Ishikawa (cell line): Measurements from ENCODE around the gene IPO9.
A peak's percentile ranks its signal among the peaks of the same experiment; 100 is the strongest.

Experiments
- CEBPB ChIP-seq: IDR thresholded peaks from 2 replicates; pipeline ENCODE4 v1.6.1; 2012
- CREB1 ChIP-seq: IDR thresholded peaks from 2 replicates; pipeline ENCODE4 v1.6.1; 2012; ENCODE audit warnings: low read depth
- EGR1 ChIP-seq: IDR thresholded peaks from 2 replicates; pipeline ENCODE4 v1.6.1; 2012
- EP300 ChIP-seq: IDR thresholded peaks from 2 replicates; pipeline ENCODE4 v1.6.1; 2012; ENCODE audit warnings: borderline replicate concordance
- FOXM1 ChIP-seq: IDR thresholded peaks from 2 replicates; pipeline ENCODE4 v1.6.1; 2012; ENCODE audit warnings: low read depth, borderline replicate concordance
- NFIC ChIP-seq: IDR thresholded peaks from 2 replicates; pipeline ENCODE4 v1.6.1; 2012
- RAD21 ChIP-seq: IDR thresholded peaks from 2 replicates; pipeline ENCODE4 v1.6.1; 2012; ENCODE audit warnings: low read depth
- TAF1 ChIP-seq: IDR thresholded peaks from 2 replicates; pipeline ENCODE4 v1.6.1; 2012; ENCODE audit warnings: low read depth, mild to moderate bottlenecking
- TCF12 ChIP-seq: IDR thresholded peaks from 2 replicates; pipeline ENCODE4 v1.6.1; 2012; ENCODE audit warnings: low read depth
- TEAD4 ChIP-seq: IDR thresholded peaks from 2 replicates; pipeline ENCODE4 v1.6.1; 2012
- YY1 ChIP-seq: IDR thresholded peaks from 2 replicates; pipeline ENCODE4 v1.6.1; 2012; ENCODE audit warnings: low read depth
- ZBTB7A ChIP-seq: IDR thresholded peaks from 2 replicates; pipeline ENCODE4 v1.6.1; 2012; ENCODE audit warnings: low read depth
- TF ChIP-seq, protein P1 (sequence below): IDR thresholded peaks from 2 replicates; pipeline ENCODE4 v1.6.1; 2012; ENCODE audit warnings: low read depth, mild to moderate bottlenecking
- TF ChIP-seq, protein P2 (sequence below): IDR thresholded peaks from 2 replicates; pipeline ENCODE4 v1.6.1; 2012
- TF ChIP-seq, protein P3 (sequence below): IDR thresholded peaks from 2 replicates; pipeline ENCODE4 v1.6.1; 2012

IPO9 gene

DNA sequence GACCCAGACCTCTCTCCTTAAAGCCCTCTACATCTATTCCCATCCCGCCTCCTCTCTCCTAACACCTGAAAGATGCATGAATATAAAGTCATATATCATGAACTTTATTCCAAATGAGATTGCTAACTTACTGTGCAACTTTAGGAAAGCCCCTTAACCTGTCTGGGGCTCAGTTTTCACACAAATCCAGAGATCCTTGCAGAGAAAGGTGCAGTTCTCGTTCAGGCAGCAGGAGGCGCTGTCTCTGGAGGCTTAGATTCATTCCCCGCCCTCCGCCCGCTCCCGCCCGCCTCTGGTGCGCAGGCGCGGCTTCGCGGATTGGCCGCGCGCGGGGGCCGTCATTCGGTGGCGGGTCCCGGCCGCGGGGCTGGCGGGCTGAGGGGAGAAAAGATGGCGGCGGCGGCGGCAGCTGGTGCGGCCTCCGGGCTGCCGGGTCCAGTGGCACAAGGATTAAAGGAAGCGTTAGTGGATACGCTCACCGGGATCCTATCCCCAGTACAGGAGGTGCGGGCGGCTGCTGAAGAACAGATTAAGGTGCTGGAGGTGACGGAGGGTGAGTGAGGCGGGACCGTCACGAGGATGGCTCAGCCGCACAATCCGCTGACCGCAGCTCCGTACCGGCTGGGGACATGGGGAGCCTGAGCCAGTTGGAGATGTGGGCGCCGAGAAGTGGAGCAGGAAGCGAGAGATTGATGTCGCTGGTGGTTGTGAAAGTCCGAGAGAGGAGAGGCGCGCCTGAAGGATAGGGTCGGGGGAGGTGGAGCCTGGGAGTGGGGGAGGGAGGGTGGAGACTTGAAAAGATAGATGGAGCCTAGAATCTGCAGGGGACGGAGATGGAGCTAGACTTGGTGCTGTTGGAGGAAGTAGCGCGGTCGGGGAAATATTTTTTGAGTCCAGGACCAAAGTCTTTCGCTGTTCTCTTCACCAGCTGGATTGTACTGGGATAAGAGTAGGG, at the start of gene IPO9:
TSS of gene IPO9 (plus strand) at position 338 of the 955 bp plus-strand sequence. CDS start at position 391, 53 bp downstream.
- TF ChIP-seq, protein P1, sequence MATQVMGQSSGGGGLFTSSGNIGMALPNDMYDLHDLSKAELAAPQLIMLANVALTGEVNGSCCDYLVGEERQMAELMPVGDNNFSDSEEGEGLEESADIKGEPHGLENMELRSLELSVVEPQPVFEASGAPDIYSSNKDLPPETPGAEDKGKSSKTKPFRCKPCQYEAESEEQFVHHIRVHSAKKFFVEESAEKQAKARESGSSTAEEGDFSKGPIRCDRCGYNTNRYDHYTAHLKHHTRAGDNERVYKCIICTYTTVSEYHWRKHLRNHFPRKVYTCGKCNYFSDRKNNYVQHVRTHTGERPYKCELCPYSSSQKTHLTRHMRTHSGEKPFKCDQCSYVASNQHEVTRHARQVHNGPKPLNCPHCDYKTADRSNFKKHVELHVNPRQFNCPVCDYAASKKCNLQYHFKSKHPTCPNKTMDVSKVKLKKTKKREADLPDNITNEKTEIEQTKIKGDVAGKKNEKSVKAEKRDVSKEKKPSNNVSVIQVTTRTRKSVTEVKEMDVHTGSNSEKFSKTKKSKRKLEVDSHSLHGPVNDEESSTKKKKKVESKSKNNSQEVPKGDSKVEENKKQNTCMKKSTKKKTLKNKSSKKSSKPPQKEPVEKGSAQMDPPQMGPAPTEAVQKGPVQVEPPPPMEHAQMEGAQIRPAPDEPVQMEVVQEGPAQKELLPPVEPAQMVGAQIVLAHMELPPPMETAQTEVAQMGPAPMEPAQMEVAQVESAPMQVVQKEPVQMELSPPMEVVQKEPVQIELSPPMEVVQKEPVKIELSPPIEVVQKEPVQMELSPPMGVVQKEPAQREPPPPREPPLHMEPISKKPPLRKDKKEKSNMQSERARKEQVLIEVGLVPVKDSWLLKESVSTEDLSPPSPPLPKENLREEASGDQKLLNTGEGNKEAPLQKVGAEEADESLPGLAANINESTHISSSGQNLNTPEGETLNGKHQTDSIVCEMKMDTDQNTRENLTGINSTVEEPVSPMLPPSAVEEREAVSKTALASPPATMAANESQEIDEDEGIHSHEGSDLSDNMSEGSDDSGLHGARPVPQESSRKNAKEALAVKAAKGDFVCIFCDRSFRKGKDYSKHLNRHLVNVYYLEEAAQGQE, result 0 out of 2 replicates have a peak, but pooled peaks have one; percentile 17
- TF ChIP-seq CREB1 (no peak), EP300 (peak; percentile 36; the same call in 1 of the 2 replicates), CEBPB (no peak), RAD21 (peak; percentile 30; the same call in 1 of the 2 replicates), NFIC (no peak), TEAD4 (peak; percentile 35; the same call in 1 of the 2 replicates), TAF1 (peak; percentile 96), EGR1 (peak; percentile 41; the same call in 1 of the 2 replicates), FOXM1 (no peak), TCF12 (peak; percentile 55; the same call in 1 of the 2 replicates), ZBTB7A (0 out of 2 replicates have a peak, but pooled peaks have one; percentile 60), YY1 (peak; percentile 95)
- TF ChIP-seq, protein P2, sequence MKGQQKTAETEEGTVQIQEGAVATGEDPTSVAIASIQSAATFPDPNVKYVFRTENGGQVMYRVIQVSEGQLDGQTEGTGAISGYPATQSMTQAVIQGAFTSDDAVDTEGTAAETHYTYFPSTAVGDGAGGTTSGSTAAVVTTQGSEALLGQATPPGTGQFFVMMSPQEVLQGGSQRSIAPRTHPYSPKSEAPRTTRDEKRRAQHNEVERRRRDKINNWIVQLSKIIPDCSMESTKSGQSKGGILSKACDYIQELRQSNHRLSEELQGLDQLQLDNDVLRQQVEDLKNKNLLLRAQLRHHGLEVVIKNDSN, result no peak
- TF ChIP-seq, protein P3, sequence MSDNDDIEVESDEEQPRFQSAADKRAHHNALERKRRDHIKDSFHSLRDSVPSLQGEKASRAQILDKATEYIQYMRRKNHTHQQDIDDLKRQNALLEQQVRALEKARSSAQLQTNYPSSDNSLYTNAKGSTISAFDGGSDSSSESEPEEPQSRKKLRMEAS, result peak; percentile 48; the same call in 1 of the 2 replicates

DNA sequence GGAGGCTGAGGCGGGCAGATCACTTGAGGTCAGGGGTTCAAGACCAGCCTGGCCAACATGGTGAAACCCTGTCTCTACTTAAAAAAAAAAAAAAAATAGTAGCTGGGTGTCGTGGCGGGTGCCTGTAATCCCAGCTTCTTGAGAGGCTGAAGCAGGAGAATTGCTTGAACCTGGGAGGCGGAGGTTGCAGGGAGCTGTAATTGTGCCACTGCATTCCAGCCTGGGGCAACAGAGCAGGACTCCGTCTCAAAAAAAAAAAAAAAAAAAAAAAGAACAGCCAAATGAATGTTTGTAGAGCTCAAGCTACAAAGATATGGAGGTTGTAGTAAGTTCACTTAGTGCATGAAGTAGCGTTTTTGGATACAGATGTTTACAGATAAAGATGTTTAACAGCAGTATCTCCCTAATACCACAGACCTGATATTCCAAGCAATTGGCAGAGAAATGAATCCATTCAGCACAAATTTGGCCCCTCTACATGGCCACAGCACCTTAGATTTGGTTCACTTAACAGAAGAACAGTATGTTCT, 49.5 kb upstream of the IPO9 start:
- no peak for TF ChIP-seq EP300
- TF ChIP-seq FOXM1, result no peak
- no peak for TF ChIP-seq TAF1
- TF ChIP-seq, protein P3, result no peak
- no peak for TF ChIP-seq YY1
- no peak for TF ChIP-seq RAD21
- TF ChIP-seq TEAD4, result no peak
- no peak for TF ChIP-seq CEBPB
- no peak for TF ChIP-seq ZBTB7A
- TF ChIP-seq CREB1, result no peak
- TF ChIP-seq, protein P1, result no peak
- no peak for TF ChIP-seq TCF12
- no peak for TF ChIP-seq EGR1
- TF ChIP-seq, protein P2, result no peak
- TF ChIP-seq NFIC, result no peak

DNA sequence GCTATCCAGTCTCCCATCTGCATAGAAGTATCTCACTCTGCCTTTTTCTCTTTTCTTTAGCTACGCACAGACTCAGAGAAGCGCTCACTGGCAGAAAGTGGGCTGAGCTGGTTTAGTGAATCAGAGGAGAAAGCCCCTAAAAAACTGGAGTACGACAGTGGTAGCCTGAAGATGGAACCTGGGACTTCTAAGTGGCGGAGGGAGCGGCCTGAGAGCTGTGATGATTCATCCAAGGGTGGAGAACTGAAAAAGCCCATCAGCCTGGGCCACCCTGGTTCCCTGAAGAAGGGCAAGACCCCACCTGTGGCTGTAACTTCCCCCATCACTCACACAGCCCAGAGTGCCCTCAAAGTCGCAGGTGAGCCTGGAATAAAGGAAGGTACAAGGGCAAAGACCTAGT, 48.0 kb upstream of the IPO9 start:
- TF ChIP-seq, protein P3, result no peak
- TF ChIP-seq CEBPB (no peak), ZBTB7A (no peak)

DNA sequence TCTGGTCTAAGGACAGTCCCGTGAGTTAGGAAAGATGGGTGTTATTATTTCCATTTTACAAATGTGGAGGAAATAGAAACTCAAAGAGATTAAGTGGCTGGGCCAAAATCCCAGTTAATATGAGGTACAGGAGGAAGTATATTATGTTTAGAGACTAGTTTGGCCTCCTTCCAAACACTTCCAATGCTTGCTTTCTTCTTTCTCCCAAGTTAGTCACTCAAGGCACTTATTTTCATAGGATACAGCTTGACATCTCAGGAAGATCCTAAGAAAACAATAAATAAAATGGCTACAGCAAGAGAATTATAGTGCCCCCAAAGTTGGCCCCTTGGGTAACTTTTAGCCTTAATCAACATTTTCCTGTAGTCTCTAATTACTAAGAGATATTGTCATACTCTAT, 47.5 kb upstream of the IPO9 start:
- TF ChIP-seq, protein P1, result no peak
- TF ChIP-seq YY1 (no peak), TEAD4 (no peak), NFIC (no peak), EGR1 (no peak), TCF12 (no peak), ZBTB7A (no peak), EP300 (no peak), FOXM1 (no peak), CEBPB (no peak), CREB1 (no peak), TAF1 (no peak), RAD21 (no peak)
- TF ChIP-seq, protein P2, result no peak
- TF ChIP-seq, protein P3, result no peak
